H1 (cell line): Measurements from ENCODE around the gene CLBA1.

Source experiments
- ATF3 ChIP-seq: IDR thresholded peaks from 2 replicates; pipeline ENCODE4 v1.6.1; 2011; ENCODE audit warnings: low read depth, mild to moderate bottlenecking, low read length; ENCODE audit not compliant: insufficient read depth
- JUN ChIP-seq: IDR thresholded peaks from 2 replicates; pipeline ENCODE4 v1.6.1; 2011; ENCODE audit warnings: low read depth, mild to moderate bottlenecking, improper control_type of control experiment, low read length
- POLR2A ChIP-seq, 2 experiments: IDR thresholded peaks; 1 replicate in 1 of 2; 2 replicates in 1 of 2; pipeline ENCODE4 v1.6.1; 2011; ENCODE audit warnings: low read depth in 2 of 2, low read length in 2 of 2, mild to moderate bottlenecking in 2 of 2; ENCODE audit errors: control extremely low read depth in 1 of 2
- RAD21 ChIP-seq, 2 experiments: IDR thresholded peaks in 1 of 2; conservative IDR thresholded peaks in 1 of 2; 2 replicates each; pipeline ENCODE4 v1.6.1; 2011; ENCODE audit warnings: low read depth in 2 of 2, low read length in 2 of 2, improper control_type of control experiment in 1 of 2, inconsistent platforms in 1 of 2, mild to moderate bottlenecking in 1 of 2, moderate library complexity in 1 of 2
- TF ChIP-seq, protein P1 (sequence below), 3 experiments: IDR thresholded peaks; 1 replicate in 2 of 3; 2 replicates in 1 of 3; pipeline versions ENCODE4 v1.5.1 to v1.6.1; 2011; ENCODE audit warnings: low read length in 3 of 3, mild to moderate bottlenecking in 3 of 3, inconsistent platforms in 2 of 3, low read depth in 1 of 3, moderate library complexity in 1 of 3; ENCODE audit not compliant: insufficient read depth in 1 of 3; ENCODE audit errors: control extremely low read depth in 1 of 3
- TF ChIP-seq, protein P2 (sequence below): IDR thresholded peaks from 2 replicates; pipeline ENCODE4 v1.6.1; 2011; ENCODE audit warnings: low read length, improper control_type of control experiment

DNA sequence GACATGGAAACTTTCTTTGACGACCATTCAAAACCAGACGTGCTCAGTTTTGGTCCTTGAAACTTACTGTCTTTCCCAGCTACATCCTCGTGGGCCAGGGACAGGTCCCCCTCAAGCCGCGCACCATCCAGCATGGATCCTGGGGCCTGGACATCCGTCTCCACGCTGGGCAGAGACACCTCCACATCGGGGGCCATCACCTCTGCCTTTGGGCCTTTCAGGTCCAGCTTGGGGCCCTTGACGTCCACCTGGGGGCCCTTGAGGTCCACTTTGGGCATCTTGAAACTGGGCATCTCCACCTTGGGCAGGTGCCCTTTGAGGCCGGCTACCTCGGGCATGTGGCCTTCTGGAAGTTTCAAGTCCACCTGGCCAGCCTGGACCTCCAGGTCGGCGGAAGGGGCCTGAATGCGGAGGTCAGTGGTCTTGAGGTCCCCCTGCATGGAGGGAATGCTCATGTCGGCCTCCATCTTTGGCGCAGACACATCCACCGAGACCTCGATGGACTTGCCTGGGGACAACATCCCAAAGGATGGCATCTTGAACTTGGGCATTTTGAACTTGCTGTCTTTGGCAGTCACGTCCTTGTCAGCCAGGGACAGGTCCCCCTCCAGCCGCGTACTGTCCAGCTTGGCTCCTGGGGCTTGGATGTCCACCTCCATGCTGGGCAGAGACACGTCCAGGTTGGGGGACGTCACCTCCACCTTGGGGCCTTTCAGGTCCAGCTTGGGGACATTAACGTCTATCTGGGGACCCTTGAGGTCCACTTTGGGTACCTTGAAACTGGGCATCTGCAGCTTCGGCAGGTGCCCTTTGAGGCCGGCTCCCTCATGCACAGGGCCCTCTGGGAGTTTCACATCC, 43.9 kb upstream of the CLBA1 start:
- TF ChIP-seq, protein P1, sequence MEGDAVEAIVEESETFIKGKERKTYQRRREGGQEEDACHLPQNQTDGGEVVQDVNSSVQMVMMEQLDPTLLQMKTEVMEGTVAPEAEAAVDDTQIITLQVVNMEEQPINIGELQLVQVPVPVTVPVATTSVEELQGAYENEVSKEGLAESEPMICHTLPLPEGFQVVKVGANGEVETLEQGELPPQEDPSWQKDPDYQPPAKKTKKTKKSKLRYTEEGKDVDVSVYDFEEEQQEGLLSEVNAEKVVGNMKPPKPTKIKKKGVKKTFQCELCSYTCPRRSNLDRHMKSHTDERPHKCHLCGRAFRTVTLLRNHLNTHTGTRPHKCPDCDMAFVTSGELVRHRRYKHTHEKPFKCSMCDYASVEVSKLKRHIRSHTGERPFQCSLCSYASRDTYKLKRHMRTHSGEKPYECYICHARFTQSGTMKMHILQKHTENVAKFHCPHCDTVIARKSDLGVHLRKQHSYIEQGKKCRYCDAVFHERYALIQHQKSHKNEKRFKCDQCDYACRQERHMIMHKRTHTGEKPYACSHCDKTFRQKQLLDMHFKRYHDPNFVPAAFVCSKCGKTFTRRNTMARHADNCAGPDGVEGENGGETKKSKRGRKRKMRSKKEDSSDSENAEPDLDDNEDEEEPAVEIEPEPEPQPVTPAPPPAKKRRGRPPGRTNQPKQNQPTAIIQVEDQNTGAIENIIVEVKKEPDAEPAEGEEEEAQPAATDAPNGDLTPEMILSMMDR (IDR thresholded peaks at IDR 0.05; ENCODE audit: control extremely low read depth in 1 of 3, insufficient read depth in 1 of 3, low read depth in 1 of 3, low read length in 3 of 3), result no peak
- TF ChIP-seq JUN (no peak), ATF3 (no peak), POLR2A (IDR thresholded peaks at IDR 0.05; ENCODE audit: control extremely low read depth in 1 of 2, low read depth in 2 of 2, low read length in 2 of 2) (no peak), RAD21 (IDR thresholded peaks at IDR 0.05 in 1 of 2, conservative IDR thresholded peaks at IDR 0.05 in 1 of 2; ENCODE audit: low read depth in 2 of 2, low read length in 2 of 2) (no peak)
- TF ChIP-seq, protein P2, sequence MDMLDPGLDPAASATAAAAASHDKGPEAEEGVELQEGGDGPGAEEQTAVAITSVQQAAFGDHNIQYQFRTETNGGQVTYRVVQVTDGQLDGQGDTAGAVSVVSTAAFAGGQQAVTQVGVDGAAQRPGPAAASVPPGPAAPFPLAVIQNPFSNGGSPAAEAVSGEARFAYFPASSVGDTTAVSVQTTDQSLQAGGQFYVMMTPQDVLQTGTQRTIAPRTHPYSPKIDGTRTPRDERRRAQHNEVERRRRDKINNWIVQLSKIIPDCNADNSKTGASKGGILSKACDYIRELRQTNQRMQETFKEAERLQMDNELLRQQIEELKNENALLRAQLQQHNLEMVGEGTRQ, result no peak
